Left forelimb (tissue), 1 donor: ENCODE results near the gene METTL15.
"Not testable (repeated sequence)": the region's sequence is repeated elsewhere in the genome, so short reads cannot be mapped to it uniquely, and the experiment has no call there.

Source experiments
- DNase-seq: peaks from one replicate; pipeline ENCODE4 v3.0.0-alpha.2; 2018; ENCODE audit warnings: low spot score

METTL15 gene, protein sequence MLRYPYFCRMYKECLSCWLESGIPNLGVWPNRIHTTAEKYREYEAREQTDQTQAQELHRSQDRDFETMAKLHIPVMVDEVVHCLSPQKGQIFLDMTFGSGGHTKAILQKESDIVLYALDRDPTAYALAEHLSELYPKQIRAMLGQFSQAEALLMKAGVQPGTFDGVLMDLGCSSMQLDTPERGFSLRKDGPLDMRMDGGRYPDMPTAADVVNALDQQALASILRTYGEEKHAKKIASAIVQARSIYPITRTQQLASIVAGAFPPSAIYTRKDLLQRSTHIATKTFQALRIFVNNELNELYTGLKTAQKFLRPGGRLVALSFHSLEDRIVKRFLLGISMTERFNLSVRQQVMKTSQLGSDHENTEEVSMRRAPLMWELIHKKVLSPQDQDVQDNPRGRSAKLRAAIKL

DNA sequence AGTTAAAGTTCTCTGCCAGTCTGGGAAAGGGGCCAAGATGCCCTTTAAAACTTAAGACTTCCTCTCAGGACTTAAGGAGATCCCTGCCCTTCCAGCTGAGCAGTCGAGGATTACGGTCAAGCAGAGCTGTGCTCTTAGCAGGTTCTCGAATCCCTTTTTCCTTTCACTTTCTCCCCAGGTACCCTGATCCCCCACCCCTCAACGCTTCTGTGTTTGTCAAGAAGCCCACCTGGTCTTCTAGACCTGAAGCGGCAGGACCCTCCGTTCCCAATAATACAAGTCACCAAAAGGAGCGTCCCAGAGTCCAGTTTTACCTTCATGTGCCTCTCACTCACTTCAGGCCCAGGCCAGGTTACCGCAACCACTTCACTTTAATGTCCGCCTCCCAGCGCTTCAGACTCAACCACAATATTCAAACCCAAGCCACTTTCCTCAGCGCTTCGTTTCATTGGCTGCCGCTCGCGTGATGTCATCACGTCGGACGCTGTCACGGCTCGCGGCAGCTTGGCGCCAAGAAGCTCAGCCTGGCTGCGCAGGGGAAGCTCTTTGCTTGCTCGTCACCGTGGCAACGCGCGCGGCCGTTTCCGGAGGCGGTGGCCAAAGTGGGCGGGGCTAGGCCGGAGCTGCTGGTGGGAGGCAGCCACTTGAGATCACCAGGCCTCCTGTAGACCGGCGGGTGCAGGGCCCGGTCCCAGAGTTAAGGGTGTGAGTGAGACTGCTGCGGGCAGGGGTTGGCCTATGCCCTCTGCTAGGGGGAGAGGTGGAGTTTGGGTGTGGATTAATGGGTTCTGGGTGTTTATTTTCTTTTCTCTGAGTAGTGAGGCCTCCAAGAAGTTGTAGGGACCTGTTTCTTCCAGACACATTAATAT is at the start of gene METTL15, which contains the start of gene KIF18A:
TSS of gene METTL15 (plus strand) at position 639 of the 869 bp plus-strand sequence. CDS start 4,947 bp downstream, outside the sequence.
TSS of gene KIF18A (minus strand) at position 407 of the 869 bp plus-strand sequence. CDS start 10,209 bp downstream, outside the sequence.
- peak; percentile 100 for DNase-seq

DNA sequence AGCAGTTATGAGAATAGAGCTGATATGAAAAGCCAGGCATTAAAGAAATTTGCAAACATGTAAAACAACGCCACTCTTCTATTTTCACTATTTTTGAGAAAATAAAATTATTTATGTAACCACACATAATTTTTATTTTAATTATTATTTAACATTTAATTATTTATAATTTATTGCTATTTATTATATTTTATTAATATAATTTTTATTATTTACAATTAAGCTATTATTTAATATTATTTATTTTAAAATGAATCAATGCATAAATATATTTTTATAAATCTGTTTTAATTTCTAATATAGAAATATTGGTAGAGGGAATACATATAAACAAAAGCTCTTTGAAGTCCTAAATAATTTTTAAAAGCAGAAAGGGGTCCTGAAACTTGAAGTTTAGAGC is 36.9 kb upstream of the METTL15 start:
- DNase-seq: no peak

DNA sequence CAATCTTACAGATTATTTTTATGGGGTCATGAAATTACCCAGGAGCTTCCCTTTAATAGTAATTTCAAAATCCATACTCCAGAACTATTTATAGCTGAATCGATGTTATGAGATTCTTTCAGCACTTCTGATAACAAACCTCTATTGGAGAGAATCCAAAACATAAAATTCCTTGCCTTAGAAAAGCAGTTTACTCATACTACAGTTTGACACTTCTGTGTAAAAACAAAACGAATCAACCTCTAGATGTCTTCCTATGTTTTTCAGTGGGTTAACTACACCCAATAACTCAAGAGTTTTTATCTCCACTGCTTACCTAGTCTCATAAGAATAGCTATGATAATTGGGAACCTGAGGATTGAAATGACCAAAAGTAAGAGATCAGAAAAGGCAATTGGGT is 35.9 kb upstream of the METTL15 start:
- DNase-seq: no peak

DNA sequence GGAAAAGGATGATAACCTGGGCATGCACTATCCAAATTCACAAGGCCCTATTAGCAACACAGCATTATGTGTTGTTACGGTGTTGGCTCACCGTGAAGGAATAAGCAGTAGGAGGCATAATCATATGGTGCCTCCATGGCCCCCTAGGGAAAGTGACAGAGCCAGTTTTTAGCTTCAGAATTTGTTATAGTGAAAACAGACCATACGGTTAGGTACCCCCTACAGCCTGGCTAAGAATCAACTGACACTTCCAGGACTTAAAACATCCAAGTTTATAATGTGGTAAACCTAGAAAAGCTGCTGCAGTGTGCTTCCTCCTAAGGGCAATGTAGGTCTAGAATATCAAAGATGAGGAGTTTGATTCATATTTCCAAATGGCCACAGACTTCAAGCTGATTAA is 30.7 kb upstream of the METTL15 start:
- no peak for DNase-seq

DNA sequence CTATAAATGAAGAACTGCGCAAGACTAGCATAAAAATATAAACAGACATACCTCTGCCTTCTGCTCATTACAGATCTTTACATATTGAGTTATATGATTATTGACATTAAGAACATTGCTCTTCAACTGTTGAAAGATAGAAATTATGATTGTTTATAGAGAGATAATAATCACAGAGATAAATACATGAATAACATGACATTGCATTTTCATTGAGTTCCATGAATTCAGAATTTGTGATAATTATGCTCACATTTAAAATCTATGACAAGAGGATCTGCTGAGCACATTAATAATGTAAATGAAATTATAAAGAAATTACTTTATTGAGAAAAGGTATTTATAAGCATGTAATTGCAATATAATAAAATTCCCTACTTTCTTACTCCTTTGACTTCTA is 25.1 kb upstream of the METTL15 start:
- DNase-seq: no peak

DNA sequence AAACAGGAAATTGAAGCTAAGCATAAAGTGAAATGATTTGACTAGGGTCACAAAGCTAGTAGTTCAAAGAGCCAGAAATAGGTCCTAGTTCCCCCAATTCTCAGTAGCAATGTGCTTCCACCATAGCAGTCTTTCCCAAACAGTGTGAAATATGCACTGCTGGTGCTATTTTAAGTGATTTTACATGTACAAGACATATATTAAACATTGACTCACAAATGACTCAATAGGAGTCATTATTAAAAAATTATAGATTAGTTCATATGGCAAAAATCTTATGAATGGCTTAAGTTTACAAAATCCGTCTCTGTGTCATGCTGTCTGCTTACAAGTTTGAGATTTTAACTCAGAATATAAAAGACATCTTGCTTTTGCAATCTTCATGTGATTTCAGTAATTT is 21.6 kb upstream of the METTL15 start:
- DNase-seq: no peak

DNA sequence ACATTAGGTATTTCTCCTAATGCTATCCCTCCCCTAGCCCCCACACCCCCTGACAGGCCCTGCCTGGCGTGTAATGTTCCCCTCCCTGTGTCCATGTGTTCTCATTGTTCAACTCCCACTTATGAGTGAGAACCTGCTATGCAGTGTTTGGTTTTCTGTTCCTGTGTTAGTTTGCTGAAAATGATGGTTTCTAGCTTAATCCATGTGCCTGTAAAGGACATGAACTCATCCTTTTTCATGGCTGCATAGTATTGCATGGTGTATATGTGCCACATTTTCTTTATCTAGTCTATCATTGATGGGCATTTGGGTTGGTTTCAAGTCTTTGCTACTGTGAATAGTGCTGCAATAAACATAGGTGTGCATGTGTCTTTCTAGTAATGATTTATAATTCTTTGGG is 21.0 kb upstream of the METTL15 start:
- DNase-seq: not testable (repeated sequence)

DNA sequence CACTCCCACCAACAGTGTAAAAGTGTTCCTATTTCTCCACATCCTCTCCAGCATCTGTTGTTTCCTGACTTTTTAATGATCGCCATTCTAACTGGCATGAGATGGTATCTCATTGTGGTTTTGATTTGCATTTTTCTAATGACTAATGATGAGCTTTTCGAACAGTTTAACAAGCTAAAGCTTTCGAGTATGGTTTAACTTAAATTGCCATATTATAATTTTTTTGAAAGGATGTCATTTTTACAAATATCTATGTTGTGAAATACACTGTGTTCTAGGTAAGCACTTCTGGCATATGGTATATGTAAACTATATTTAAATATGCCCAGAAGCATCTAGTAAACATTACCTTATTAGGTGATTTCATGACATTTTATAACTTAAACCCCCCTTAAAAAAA is 20.5 kb upstream of the METTL15 start:
- not testable (repeated sequence) for DNase-seq

DNA sequence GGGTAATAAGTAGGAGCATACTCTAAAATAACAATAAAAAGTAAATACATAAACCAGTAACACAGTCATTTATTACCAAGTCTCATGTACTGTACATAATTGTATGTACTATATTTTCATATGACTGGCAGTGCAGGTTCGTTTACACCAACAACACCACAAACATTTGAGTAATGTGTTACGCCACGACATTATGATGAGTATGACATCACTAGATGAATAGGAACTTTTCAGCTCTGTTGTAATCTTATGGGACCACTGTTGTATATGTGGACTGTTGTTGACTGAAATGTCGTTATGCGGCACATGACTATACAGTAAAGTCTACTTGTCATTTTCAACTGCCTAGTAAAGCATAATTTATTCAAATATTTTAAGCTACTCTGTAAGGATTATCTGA is 18.8 kb upstream of the METTL15 start:
- DNase-seq: no peak

DNA sequence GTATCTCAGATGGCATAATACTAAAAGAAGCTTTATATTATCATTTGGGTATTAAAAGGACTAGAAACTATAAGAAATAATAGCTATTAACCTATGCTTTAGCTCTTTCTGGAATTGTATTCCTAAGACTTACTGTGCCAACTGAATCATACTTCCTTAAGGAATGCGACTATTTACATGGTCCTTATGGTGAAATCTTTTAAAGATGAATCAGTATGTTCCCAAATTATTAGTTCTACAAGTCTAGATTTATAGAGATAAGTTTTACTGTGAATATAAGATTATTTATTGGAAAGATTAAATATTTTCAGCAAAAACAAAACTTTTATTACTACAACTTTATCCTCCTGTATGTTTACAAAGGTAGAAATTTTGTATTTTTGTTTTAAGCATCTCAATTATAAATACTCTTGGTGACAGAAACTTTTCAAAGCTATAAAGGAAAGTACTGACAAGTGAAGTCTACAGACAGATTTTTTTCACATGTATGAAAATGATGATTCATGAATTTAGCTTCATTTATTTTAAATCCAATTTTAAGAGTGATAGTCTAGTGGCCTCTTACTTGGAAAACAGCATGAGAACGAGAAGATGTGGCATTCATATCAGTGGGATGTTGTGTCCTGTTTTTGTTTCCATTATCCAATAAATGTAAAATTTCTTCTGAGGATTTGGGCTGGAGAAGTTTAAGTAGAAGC is 18.0 kb upstream of the METTL15 start:
- no peak for DNase-seq

DNA sequence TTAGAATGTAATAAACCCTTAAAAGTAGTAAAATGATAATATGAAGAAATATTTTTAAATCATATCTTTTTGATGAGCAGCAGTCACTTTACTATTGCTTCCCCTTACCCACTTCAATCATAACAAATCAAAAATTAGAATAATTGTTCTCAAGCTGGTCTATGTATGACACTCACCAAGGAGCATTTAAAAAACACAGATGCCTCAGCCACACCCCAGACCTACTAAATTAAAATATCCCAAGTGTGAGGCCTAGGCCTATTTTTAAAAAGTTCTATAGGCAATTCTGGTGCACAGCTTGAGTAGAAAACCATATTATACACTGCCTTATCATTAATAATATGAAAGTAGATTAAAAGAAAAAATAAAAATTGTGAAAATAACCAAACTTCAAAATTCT is 15.4 kb upstream of the METTL15 start:
- no peak for DNase-seq

DNA sequence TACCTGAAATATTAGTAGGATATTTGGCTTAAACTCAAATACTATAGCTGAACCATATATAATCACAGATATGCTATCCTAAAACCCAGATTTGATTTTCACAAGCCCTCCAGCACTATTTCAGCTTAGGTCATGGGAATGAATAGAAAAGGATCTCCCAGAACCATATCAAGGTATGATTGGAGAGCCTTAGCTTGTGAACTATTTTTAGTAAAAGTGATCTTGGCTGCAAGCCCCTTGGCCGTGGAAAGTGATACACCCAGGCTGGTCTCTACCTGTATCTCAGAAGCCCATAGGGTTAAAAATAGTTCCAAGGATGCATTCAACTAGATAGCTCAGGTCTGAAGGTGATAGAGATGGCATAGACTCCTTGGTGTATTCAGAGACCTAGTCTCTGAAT is 9.9 kb upstream of the METTL15 start:
- no peak for DNase-seq

DNA sequence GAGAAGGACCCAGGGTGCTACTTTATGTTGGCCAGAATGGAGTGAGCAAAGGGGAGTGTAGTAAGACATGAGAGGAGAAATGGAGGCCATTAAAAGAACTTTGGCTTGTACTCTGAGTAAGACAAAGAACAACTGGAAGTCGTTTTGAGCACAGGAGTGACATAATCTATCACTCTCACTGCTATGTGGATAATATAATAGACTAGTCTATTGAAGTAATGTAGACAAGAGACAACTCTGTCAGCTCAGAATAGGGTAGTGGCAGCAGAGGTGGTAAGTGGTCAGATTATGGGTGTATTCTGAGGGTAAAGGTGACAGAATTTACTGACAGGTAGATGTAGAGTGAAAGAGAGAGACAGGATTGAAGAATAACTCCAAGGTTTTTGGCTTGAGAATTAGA is 8.5 kb upstream of the METTL15 start:
- DNase-seq: no peak

DNA sequence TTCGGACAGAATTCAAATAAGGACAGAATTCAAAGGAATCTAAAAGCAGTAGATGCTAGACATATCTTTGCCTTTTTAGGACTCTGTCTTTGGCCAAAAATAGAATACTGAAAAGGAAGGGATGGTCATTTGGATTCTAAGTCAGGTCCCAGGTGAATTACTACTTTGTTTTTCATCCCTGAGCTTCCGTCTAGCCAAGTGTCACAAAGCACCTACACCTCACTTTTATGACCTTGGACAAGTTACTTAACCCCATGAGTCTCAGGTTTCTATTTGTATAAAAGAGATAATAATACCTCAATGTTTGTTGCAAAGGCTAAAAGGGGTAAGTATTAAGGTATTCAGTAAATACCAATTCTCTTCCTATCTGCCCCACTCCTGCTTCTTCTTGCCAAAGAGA is 7.5 kb upstream of the METTL15 start:
- no peak for DNase-seq

DNA sequence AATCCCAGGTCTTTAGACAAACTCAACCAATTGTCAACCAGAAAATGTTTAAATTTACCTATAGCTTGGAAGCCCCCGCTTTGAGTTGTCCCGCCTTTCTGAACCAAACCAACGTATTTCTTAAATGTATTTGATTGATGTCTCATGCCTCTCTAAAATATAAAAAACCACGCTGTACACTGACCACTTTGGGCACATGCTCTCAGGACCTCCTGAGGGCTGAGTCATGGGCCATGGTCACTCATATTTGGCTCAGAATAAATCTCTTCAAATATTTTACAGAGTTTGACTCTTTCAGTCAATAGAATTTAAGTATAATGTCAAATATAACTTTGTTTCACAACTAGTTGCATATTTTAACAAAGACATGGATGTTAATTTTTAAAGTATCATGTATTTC is 5.9 kb upstream of the METTL15 start:
- not testable (repeated sequence) for DNase-seq

DNA sequence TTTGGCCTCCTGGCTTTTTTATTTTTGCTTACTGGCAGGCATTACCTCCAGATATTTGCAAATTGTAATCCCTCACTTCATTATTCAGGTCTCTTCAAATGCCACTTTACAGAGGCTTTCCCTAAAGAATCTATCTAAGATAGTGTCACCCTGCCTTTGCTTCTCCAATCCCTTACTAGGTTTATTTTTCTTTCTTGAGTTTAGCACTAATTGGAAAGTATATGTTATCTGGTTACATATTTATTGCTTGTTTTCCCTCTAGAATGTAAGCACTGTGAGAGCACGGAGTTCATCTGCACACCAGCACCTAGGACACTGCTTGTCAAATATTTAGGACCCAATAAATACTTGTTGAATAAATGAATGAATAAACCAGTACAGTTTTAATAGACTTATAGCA is 3.8 kb upstream of the METTL15 start:
- no peak for DNase-seq

DNA sequence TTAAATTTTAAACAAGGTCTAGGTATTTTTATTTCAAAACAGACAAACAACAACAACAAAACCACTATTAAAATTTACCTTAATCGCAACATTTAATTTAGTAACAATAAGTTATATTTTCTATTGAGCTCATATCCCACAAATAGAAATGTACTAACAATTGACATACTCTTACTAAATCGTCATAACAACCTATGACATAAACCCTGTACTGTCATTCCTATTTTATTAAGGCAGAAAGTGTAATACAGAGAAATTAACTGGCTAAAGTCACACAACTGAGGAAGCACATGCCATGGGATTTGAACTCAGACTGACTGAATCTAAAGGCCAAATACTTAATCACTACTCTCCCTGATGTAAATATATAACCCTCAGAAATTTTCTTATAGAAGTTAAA is 3.2 kb upstream of the METTL15 start:
- DNase-seq: no peak

DNA sequence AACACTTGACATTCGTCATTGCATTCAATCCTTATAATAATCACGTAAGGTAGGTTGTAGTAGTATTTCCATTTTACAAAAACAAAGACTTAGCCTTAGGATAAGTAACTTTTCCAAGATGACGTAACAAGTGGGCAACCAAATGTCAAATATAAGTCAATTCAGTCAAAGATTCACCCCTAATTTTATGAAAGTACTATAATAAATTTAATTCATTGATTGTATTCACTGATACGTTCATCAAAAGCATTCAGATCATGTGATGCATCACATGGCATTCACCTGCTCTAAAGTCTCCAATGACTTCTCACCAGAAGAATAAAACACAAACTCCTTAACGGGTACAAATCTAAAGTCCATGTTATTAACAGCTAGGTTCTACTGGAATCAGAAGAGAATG is 2.3 kb upstream of the METTL15 start:
- no peak for DNase-seq

DNA sequence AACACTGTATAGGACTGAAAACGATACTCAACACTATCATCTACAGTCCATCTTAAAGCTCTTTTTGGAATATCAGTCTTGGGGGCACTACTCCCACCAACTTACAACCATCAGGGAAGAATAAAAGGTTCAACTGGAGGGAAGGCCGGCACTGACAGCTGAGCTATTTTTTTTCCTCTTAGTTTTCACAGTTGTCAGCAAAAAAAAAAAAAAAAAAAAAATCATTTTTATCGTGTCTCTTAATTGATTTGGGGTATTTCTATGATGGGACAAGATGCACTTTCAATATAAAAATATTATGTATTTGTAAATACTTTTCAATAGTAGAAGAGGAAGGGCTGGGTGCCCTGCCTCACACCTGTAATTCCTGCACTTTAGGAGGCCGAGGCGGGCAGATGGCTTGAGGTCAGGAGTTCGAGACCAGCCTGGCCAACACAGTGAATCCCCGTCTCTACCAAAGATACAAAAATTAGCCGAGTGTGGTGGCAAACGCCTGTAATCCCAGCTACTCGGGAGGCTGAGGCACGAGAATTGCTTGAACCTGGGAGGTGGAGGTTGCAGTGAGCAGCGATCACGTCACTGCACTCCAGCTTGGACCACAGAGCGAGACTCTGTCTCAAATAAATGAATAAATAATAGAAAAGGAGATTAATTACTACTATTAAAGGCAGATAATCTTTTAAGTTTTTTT is 1.7 kb upstream of the METTL15 start:
- DNase-seq: no peak

DNA sequence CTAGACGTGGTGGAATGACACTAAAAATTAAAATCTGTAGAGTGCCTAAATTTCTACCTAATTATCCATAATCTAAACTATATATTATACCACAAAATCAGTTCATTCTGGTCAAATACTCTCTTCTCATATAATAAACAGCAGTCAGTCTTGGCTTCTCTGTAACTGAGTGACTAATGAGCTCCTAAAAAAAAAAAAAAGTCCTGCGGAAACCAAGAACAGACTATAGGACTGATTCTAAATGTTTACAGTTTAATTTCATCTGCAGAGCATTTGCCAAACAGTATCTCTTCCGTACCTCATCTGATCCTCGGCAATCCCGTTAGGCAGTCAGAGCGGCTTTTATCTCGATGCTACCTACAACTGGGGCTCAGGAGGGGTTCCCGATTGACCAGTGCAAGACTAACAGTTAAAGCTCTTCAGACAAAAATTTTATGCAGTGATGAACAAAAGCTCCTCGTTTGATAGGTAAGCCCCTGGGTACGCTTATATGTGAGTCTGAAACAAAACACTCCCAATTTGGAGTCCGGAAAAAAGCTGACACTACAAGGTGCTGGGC is 918 bp upstream of the METTL15 start:
- DNase-seq: no peak

DNA sequence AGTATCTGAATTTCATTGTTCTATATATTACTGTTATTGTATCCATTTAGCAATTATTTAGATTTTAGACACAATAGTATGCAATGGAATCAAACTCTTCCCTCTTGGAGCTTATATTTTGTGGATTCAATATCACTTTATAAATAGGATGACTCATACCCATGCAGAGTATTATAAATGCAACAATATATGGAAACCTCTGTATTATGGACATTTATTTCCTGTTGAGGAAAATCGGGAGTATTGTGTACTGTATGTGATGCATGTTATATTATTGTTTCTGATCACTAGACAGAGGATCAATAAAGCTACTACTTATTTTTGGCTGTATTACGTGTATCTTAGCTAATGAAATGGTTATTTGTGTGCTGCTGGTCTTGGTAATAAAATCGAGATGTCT is 770 bp downstream of the METTL15 start:
- no peak for DNase-seq
